Central memory CD8-positive, alpha-beta T cell (primary cell): ENCODE results near the gene DNAH8.

Experiments used
- ATAC-seq: fragments of 150-1000 bp; cut with Tn5 transposase; replicated peaks from 2 replicates; pipeline ENCODE4 v1.10.0; 2022; ENCODE audit warnings: mild to moderate bottlenecking, moderate FRiP score, moderate number of reproducible peaks; ENCODE audit not compliant: poor library complexity, severe bottlenecking; ENCODE audit errors: extremely low read depth
- DNase-seq, 2 donors: peaks; one replicate each; pipeline ENCODE4 v3.0.0; 2021; ENCODE audit warnings: low spot score in 2 of 2
- H3K27ac Mint-ChIP-seq: one replicate; pipeline ENCODE4 v1.8.0; 2022; ENCODE audit warnings: low read depth, mild to moderate bottlenecking, moderate library complexity, mixed read lengths
- H3K27me3 Mint-ChIP-seq: one replicate; pipeline ENCODE4 v1.8.0; 2022; ENCODE audit warnings: mixed read lengths
- H3K36me3 Mint-ChIP-seq: one replicate; pipeline ENCODE4 v1.8.0; 2022; ENCODE audit warnings: mild to moderate bottlenecking, moderate library complexity, mixed read lengths; ENCODE audit not compliant: insufficient read depth
- H3K4me1 Mint-ChIP-seq: one replicate; pipeline ENCODE4 v1.8.0; 2022; ENCODE audit warnings: mixed read lengths
- H3K4me3 Mint-ChIP-seq: one replicate; pipeline ENCODE4 v1.8.0; 2022; ENCODE audit warnings: mild to moderate bottlenecking, moderate library complexity, mixed read lengths
- H3K9me3 Mint-ChIP-seq: one replicate; pipeline ENCODE4 v1.8.0; 2022; ENCODE audit warnings: mixed read lengths

DNAH8 gene

GRCh38 chr6:38944655-38945279 lies 229.7 kb downstream of the DNAH8 start:
- Mint-ChIP-seq H3K27me3 (peaks cover 34% of the 10 kb centered on the region), H3K4me1 (no peaks in the 10 kb centered on the region), H3K27ac (no peak overlapping the region), H3K36me3 (no peaks in the 10 kb centered on the region), H3K9me3 (no peaks in the 10 kb centered on the region), H3K4me3 (no peak overlapping the region)
- no peak for ATAC-seq
- no peak for DNase-seq

GRCh38 chr6:38955861-38956260 lies 240.8 kb downstream of the DNAH8 start:
- Mint-ChIP-seq H3K4me1 (no peaks in the 10 kb centered on the region), H3K4me3 (no peak overlapping the region), H3K9me3 (no peaks in the 10 kb centered on the region), H3K27me3 (peaks cover 67% of the 10 kb centered on the region), H3K36me3 (no peaks in the 10 kb centered on the region), H3K27ac (no peak overlapping the region)
- no peak for ATAC-seq
- no peak for DNase-seq

- Mint-ChIP-seq H3K9me3 (no peaks in the 10 kb centered on the region), H3K4me3 (no peak overlapping the region), H3K4me1 (no peaks in the 10 kb centered on the region), H3K27ac (no peak overlapping the region), H3K36me3 (no peaks in the 10 kb centered on the region), H3K27me3 (peaks cover 56% of the 10 kb centered on the region)
- DNase-seq (no peak), ATAC-seq (no peak)
Observed at GRCh38 chr6:38957426-38957825, 242.3 kb downstream of the DNAH8 start.

GRCh38 chr6:38959138-38959537 lies 244.0 kb downstream of the DNAH8 start:
- Mint-ChIP-seq H3K4me1 (no peaks in the 10 kb centered on the region), H3K9me3 (no peaks in the 10 kb centered on the region), H3K27ac (no peak overlapping the region), H3K4me3 (no peak overlapping the region), H3K27me3 (peaks cover 43% of the 10 kb centered on the region), H3K36me3 (no peaks in the 10 kb centered on the region)
- DNase-seq (no peak), ATAC-seq (no peak)

- Mint-ChIP-seq H3K36me3 (no peaks in the 10 kb centered on the region), H3K9me3 (no peaks in the 10 kb centered on the region), H3K27me3 (peaks cover 17% of the 10 kb centered on the region), H3K4me1 (no peaks in the 10 kb centered on the region), H3K27ac (no peak overlapping the region), H3K4me3 (no peak overlapping the region)
- DNase-seq (no peak), ATAC-seq (no peak)
Observed at GRCh38 chr6:38968702-38969149, 253.6 kb downstream of the DNAH8 start.

- Mint-ChIP-seq H3K36me3 (no peaks in the 10 kb centered on the region), H3K4me1 (no peaks in the 10 kb centered on the region), H3K27me3 (peaks cover 57% of the 10 kb centered on the region), H3K27ac (no peak overlapping the region), H3K9me3 (no peaks in the 10 kb centered on the region), H3K4me3 (no peak overlapping the region)
- no peak for DNase-seq
- ATAC-seq, result peak; percentile 70
Observed at GRCh38 chr6:38973178-38974057, 258.3 kb downstream of the DNAH8 start.

- Mint-ChIP-seq H3K4me1 (no peaks in the 10 kb centered on the region), H3K36me3 (no peaks in the 10 kb centered on the region), H3K9me3 (no peaks in the 10 kb centered on the region), H3K27ac (no peak overlapping the region), H3K27me3 (peaks cover 68% of the 10 kb centered on the region), H3K4me3 (no peak overlapping the region)
- no peak for DNase-seq
- no peak for ATAC-seq
Observed at GRCh38 chr6:38974389-38975151, 259.5 kb downstream of the DNAH8 start.

GRCh38 chr6:38975621-38976049 lies 260.5 kb downstream of the DNAH8 start:
- no peak overlapping the region for H3K4me3 Mint-ChIP-seq
- ATAC-seq, result no peak
- H3K4me1 Mint-ChIP-seq, result no peaks in the 10 kb centered on the region
- no peaks in the 10 kb centered on the region for H3K9me3 Mint-ChIP-seq
- H3K27ac Mint-ChIP-seq, result no peak overlapping the region
- DNase-seq, result no peak
- H3K36me3 Mint-ChIP-seq, result no peaks in the 10 kb centered on the region
- peaks cover 73% of the 10 kb centered on the region for H3K27me3 Mint-ChIP-seq

GRCh38 chr6:38976051-38976450 lies 260.9 kb downstream of the DNAH8 start:
- Mint-ChIP-seq H3K9me3 (no peaks in the 10 kb centered on the region), H3K27me3 (peaks cover 73% of the 10 kb centered on the region)
- no peak for ATAC-seq

GRCh38 chr6:38976801-38977500 lies 261.8 kb downstream of the DNAH8 start:
- ATAC-seq (no peak), DNase-seq (no peak)
- Mint-ChIP-seq H3K27me3 (peaks cover 69% of the 10 kb centered on the region), H3K27ac (no peak overlapping the region), H3K36me3 (no peaks in the 10 kb centered on the region), H3K4me3 (no peak overlapping the region), H3K4me1 (no peaks in the 10 kb centered on the region), H3K9me3 (no peaks in the 10 kb centered on the region)

More at GRCh38 chr6:38976051-38976450, 260.9 kb downstream of the DNAH8 start:
- Mint-ChIP-seq H3K27ac (no peak overlapping the region), H3K4me1 (no peaks in the 10 kb centered on the region), H3K36me3 (no peaks in the 10 kb centered on the region), H3K4me3 (no peak overlapping the region)
- DNase-seq, result no peak

- Mint-ChIP-seq H3K4me3 (no peak overlapping the region), H3K27me3 (peaks cover 80% of the 10 kb centered on the region), H3K4me1 (no peaks in the 10 kb centered on the region), H3K9me3 (no peaks in the 10 kb centered on the region), H3K27ac (no peak overlapping the region), H3K36me3 (no peaks in the 10 kb centered on the region)
- DNase-seq, result no peak
- ATAC-seq, result no peak
Observed at GRCh38 chr6:38978139-38978704, 263.1 kb downstream of the DNAH8 start.

- Mint-ChIP-seq H3K4me1 (no peaks in the 10 kb centered on the region), H3K27me3 (peaks cover 58% of the 10 kb centered on the region), H3K9me3 (no peaks in the 10 kb centered on the region), H3K27ac (no peak overlapping the region), H3K4me3 (no peak overlapping the region), H3K36me3 (peaks cover 2% of the 10 kb centered on the region)
- DNase-seq (no peak), ATAC-seq (no peak)
Observed at GRCh38 chr6:38982470-38982869, 267.4 kb downstream of the DNAH8 start.
